IMR-90 (cell line): ENCODE results near the gene SLC46A1. TPM values are rescaled to one million over a fixed set of nuclear protein-coding genes. Genes with fewer than 3 reads are reported as not detected.

Experiments used
- ATAC-seq: fragments of 200-7000 bp; cut with Tn5 transposase; 2 replicates; pipeline ENCODE4 v1.9.1; 2020; ENCODE audit warnings: low read depth, mild to moderate bottlenecking, moderate library complexity
- BruUV-seq: library from RNA; stranded (reverse); fragments of 400-500 nt; replicated peaks from 2 replicates; lab custom pipeline; 2021; lab: Mats Ljungman, UMichigan
- CTCF ChIA-PET: fragments of 300-600 bp; formaldehyde crosslinking; extraction: SDS; loops from one replicate; lab custom pipeline; 2021; ENCODE audit warnings: antibody characterized with exemption; lab: Yijun Ruan, JAX
- POLR2A ChIA-PET: fragments of 300-600 bp; sonication (Branson Sonifier 250); formaldehyde crosslinking; loops from one replicate; lab custom pipeline; 2022; ENCODE audit warnings: antibody characterized with exemption; ENCODE audit not compliant: unreplicated experiment; lab: Charles Lee
- DNase-seq: peaks from one replicate; pipeline ENCODE4 v3.0.0; 2013
- H2AFZ ChIP-seq: replicated peaks from 2 replicates; pipeline ENCODE3; 2013; ENCODE audit warnings: low read length, mild to moderate bottlenecking; ENCODE audit not compliant: poor library complexity
- H2AK5ac ChIP-seq: 2 replicates; pipeline ENCODE4 v1.6.1; 2013; ENCODE audit warnings: low read depth, low read length, inconsistent platforms
- H2AK9ac ChIP-seq: replicated peaks from 2 replicates; pipeline ENCODE3; 2013; ENCODE audit warnings: mild to moderate bottlenecking, low read depth, low read length, moderate library complexity; ENCODE audit not compliant: poor library complexity
- H2BK120ac ChIP-seq: 2 replicates; pipeline ENCODE4 v1.6.1; 2013; ENCODE audit warnings: low read depth, low read length, inconsistent platforms
- H2BK15ac ChIP-seq: 3 replicates; pipeline ENCODE4 v1.6.1; 2013; ENCODE audit warnings: low read depth, low read length, inconsistent platforms
- H2BK20ac ChIP-seq: 2 replicates; pipeline ENCODE4 v1.6.1; 2013; ENCODE audit warnings: low read depth, mild to moderate bottlenecking, inconsistent platforms, low read length, moderate library complexity
- H2BK5ac ChIP-seq: 2 replicates; pipeline ENCODE4 v1.6.1; 2013; ENCODE audit warnings: mild to moderate bottlenecking, low read depth, low read length, inconsistent platforms; ENCODE audit not compliant: poor library complexity, severe bottlenecking
- H3K14ac ChIP-seq: replicated peaks from 2 replicates; pipeline ENCODE4 v1.6.1; 2013; ENCODE audit warnings: low read depth, low read length, inconsistent platforms
- H3K18ac ChIP-seq: 2 replicates; pipeline ENCODE4 v1.6.1; 2013; ENCODE audit warnings: low read depth, low read length, control low read depth
- H3K23ac ChIP-seq: 2 replicates; pipeline ENCODE4 v1.6.1; 2013; ENCODE audit warnings: low read depth, low read length, inconsistent platforms
- H3K27ac ChIP-seq: 2 replicates; pipeline ENCODE4 v1.5.1; 2013; ENCODE audit warnings: mild to moderate bottlenecking, control low read depth, low read length; ENCODE audit not compliant: insufficient read depth
- H3K27me3 ChIP-seq: 2 replicates; pipeline ENCODE4 v1.6.1; 2013; ENCODE audit warnings: low read length; ENCODE audit not compliant: control insufficient read depth, insufficient read depth
- H3K36me3 ChIP-seq: 2 replicates; pipeline ENCODE4 v1.6.1; 2013; ENCODE audit warnings: low read length, mixed read lengths; ENCODE audit not compliant: control insufficient read depth, insufficient read depth
- H3K4ac ChIP-seq: 2 replicates; pipeline ENCODE4 v1.6.1; 2013; ENCODE audit warnings: low read depth, low read length, inconsistent platforms
- H3K4me1 ChIP-seq: 2 replicates; pipeline ENCODE4 v1.6.1; 2013; ENCODE audit warnings: low read length, mixed read lengths; ENCODE audit not compliant: control insufficient read depth, insufficient read depth
- H3K4me2 ChIP-seq: 2 replicates; pipeline ENCODE4 v1.6.1; 2013; ENCODE audit warnings: low read depth, mild to moderate bottlenecking, control low read depth, low read length, moderate library complexity
- H3K4me3 ChIP-seq: 2 replicates; pipeline ENCODE4 v1.5.1; 2013; ENCODE audit warnings: low read depth, mild to moderate bottlenecking, control low read depth, low read length, moderate library complexity; ENCODE audit not compliant: insufficient read depth
- H3K56ac ChIP-seq: 2 replicates; pipeline ENCODE4 v1.6.1; 2013; ENCODE audit warnings: low read length, inconsistent platforms; ENCODE audit not compliant: insufficient read depth; ENCODE audit errors: extremely low read depth
- H3K79me1 ChIP-seq, 2 experiments: 2 replicates each; pipeline ENCODE4 v1.6.1; 2013; ENCODE audit warnings: low read length in 2 of 2, inconsistent platforms in 1 of 2, low read depth in 1 of 2
- H3K9ac ChIP-seq: 2 replicates; pipeline ENCODE4 v1.6.1; 2013; ENCODE audit warnings: low read depth, low read length, control low read depth
- H3K9me1 ChIP-seq: 2 replicates; pipeline ENCODE4 v1.6.1; 2013; ENCODE audit warnings: low read length, inconsistent platforms; ENCODE audit not compliant: insufficient read depth
- H3K9me3 ChIP-seq: 2 replicates; pipeline ENCODE4 v1.6.1; 2013; ENCODE audit warnings: low read length; ENCODE audit not compliant: control insufficient read depth, insufficient read depth
- H4K20me1 ChIP-seq: 2 replicates; pipeline ENCODE4 v1.6.1; 2013; ENCODE audit warnings: low read length, inconsistent platforms; ENCODE audit not compliant: insufficient read depth
- H4K5ac ChIP-seq: 2 replicates; pipeline ENCODE4 v1.6.1; 2013; ENCODE audit warnings: mild to moderate bottlenecking, low read depth, low read length, control low read depth
- H4K8ac ChIP-seq, 2 experiments: 2 replicates each; pipeline ENCODE4 v1.6.1; 2013; ENCODE audit warnings: low read depth in 2 of 2, low read length in 2 of 2, control low read depth in 1 of 2, inconsistent platforms in 1 of 2
- H4K91ac ChIP-seq: 2 replicates; pipeline ENCODE4 v1.6.1; 2013; ENCODE audit warnings: low read depth, low read length, inconsistent platforms; ENCODE audit not compliant: insufficient read depth
- FOS ChIP-seq: fragments of 150-350 bp; IDR thresholded peaks from 2 replicates; pipeline ENCODE4 v1.6.1; 2016; ENCODE audit warnings: low read depth, low read length
- MAFK ChIP-seq: IDR thresholded peaks from 2 replicates; pipeline ENCODE4 v1.6.1; 2012; ENCODE audit warnings: low read depth, low read length, improper control_type of control experiment
- WGBS, 2 experiments: methylation state at CpG; one replicate each; pipeline versions ENCODE4 v1.1.5 to v1.1.7; 2013; ENCODE audit warnings: missing lambda C conversion rate in 2 of 2; ENCODE audit not compliant: insufficient read length in 1 of 2; ENCODE audit errors: extremely low coverage in 2 of 2; 5-methylcytosine and 5-hydroxymethylcytosine counted together
- dilution Hi-C: fragments of 300-500 bp; cut with HindIII; formaldehyde crosslinking; loops from one replicate; pipeline ENCODE4 v1.14.3; 2018; ENCODE audit warnings: low sequenced_read_pairs; ENCODE audit not compliant: unreplicated experiment
- in situ Hi-C: fragments of 300-500 bp; cut with MboI; formaldehyde crosslinking; loops from 3 replicates; pipeline ENCODE4 v1.14.3; 2019; ENCODE audit warnings: low sequenced_read_pairs, inconsistent platforms, mixed read lengths
- intact Hi-C: fragments of 100-400 bp; cut with micrococcal nuclease; formaldehyde crosslinking; loops from 2 replicates; pipeline ENCODE4 v1.10.0; 2022
- polyA plus RNA-seq, 3 experiments: library from polyadenylated mRNA; depleted of rRNA; stranded (reverse); fragments of >200 nt; gene quantifications; 2 replicates each; pipeline ENCODE4 v1.2.3, GENCODE V29; 2012; ENCODE audit warnings: low replicate concordance in 1 of 3
- total RNA-seq: library from RNA; depleted of rRNA; stranded (reverse); fragments of >200 nt; gene quantifications from 2 replicates; pipeline ENCODE4 v1.2.3, GENCODE V29; 2012

Gene SLC46A1
- total and polyA plus RNA-seq, 2 of the 4 experiments (the other 2 are of a cell fraction) = 2.7 to 3.9 TPM

GRCh38 chr17:28449859-28450258 lies 43.8 kb upstream of the SLC46A1 start:
- H3K79me1 ChIP-seq = no peaks in the 10 kb centered on the region

More at GRCh38 chr17:28449859-28450258, 43.8 kb upstream of the SLC46A1 start:
- Histone ChIP-seq H2BK5ac (no peak overlapping the region), H3K14ac (no peak overlapping the region), H3K9me1 (no peaks in the 10 kb centered on the region), H3K4me3 (no peak overlapping the region), H3K4me1 (no peaks in the 10 kb centered on the region), H2AK5ac (no peak overlapping the region), H3K9ac (no peak overlapping the region), H4K91ac (no peak overlapping the region), H2BK15ac (no peak overlapping the region), H4K8ac (no peak overlapping the region), H3K23ac (no peak overlapping the region), H3K27ac (no peak overlapping the region), H2BK120ac (no peak overlapping the region), H4K20me1 (no peaks in the 10 kb centered on the region), H3K4ac (no peak overlapping the region), H3K4me2 (no peak overlapping the region), H2AFZ (no peak overlapping the region), H3K56ac (no peak overlapping the region), H2BK20ac (no peak overlapping the region), H3K36me3 (no peaks in the 10 kb centered on the region), H3K9me3 (no peaks in the 10 kb centered on the region), H2AK9ac (no peak overlapping the region), H4K5ac (no peak overlapping the region), H3K18ac (no peak overlapping the region), H3K27me3 (peaks cover 10% of the 10 kb centered on the region)
- TF ChIP-seq FOS (no peak), MAFK (peak; percentile 75)
- no CpG with 5 or more reads among the region's 1 CpG for WGBS, 2 experiments
- ChIA-PET CTCF (no interaction called here), POLR2A (no interaction called here)
- intact Hi-C loops = no loop called here
- in situ Hi-C loops = no loop called here
- no TSS peak for BruUV-seq
- no peak for DNase-seq
- dilution Hi-C loops = no loop called here
- no peak for ATAC-seq
